NCI-H2081 (cell line): ENCODE results near the gene SCN2A.
A peak's percentile ranks its signal among the peaks of the same experiment; 100 is the strongest.

Experiments
- DNase-seq, 2 experiments: peaks; one replicate each; lab custom pipeline; 2025; lab: John Stamatoyannopoulos, UW

Gene SCN2A

DNA sequence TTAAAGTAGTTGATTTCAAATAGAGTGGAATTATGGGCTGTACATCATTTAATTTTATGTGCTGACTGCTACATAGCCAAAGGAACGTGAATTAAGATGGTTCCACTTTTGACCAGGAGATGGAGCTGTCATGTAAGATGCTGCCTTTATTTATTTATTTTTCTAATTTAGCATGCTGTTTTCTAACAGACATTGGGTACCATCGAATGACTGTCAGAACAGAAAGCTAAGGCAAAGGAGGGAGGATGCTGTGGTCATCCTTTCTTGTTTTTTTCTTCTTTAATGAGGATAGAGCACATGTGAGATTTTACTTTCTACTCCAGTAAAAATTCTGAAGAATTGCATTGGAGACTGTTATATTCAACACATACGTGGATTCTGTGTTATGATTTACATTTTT is at the start of gene SCN2A:
Gene SCN2A (plus strand): TSS at position 185 of the 400 bp plus-strand sequence. CDS start 56,410 bp downstream, outside the sequence.
- DNase-seq: peak; percentile 76 to 84

DNA sequence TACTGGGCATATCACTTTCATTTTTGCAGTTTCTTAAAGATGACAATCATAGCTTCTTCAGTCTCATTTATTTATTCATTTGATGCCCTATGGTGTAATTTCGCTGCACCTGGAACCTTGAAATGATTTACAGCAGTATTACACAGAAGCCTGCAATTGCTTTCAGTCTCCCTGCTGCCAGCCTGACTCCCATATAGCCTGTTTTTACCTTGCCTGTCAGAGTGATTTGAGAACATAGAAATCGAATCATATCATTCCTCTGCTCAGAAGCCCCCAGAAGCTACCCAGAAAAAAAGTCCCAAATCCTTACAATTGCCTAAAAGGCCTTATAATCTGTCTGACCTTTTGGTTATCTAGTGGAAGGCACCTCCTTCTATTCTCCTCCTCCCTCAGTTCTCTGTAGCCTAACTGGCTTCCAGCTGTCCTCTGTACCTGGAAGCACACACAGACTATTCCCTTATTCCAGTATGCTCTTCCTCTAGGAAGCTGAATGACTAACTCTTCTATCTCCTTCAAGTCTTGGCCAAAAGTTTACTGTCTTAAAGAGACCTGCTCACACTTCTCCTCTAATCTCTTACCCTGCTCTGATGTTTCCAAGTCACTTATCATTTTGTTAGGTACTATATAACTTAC is 48.0 kb upstream of the SCN2A start:
- peak; percentile 51 to 89 for DNase-seq

DNA sequence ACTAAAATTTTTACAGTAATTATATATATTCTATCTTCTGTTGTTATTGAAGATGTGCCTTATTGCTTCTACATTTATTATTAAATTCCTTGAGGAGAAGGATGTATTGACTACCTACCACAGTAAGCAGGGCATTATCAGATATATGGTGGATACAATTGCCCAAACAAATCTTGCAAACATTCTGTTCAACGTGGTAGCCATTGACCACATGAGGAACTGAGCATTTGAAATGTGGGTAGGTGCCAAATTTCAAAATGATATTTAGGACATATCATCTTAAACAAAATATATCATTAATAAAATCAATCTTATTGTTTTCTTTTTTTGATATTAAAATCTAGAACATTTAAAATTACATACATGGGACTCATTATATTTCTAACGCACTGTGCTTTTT is 46.5 kb upstream of the SCN2A start:
- DNase-seq: no peak

DNA sequence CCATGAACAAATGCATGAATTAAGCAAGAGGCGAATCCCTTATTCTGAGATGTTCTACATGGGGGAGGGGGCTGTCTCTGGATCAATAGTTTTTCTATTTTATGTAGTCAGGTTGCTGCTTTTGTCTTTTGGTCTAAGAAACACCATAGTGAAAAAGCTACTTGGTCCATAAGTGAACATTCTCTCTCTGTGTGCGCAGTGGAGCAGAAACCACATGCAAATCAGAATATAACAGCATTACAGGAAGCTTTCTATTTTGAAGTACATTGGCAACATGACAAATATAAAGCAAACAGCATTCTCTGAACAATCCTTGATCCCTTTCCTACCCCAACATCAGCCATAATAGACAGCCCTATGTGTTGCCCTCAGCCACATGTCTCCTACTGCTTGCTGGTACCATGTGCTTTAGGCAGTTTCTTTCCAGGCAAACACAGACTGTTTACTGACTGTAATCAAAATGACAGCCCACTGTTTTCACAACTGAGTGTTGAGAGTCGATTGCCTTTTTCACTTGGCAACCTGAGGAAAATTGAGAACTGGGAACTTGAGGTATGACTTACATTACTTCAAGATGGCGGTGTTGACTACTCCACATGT is 45.9 kb upstream of the SCN2A start:
- peak; percentile 90 to 99 for DNase-seq

DNA sequence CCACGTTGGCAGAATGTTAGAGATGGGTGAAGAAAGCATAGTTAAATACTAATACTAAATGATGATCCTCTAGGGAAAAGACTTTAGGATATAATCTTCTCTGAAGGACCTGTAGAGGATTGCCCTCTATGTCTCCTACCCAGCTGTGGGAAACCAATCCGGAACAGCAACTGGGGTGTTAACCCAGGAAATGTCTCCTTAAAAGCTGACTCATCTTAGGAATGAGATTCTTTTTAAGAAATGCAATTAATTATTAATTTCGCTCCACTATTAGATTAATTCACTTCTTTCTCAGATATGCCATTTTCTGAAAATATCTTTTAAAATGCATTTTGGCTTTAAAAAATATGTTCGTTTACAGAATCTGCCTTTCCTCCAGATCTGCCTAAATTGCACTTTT is 42.8 kb upstream of the SCN2A start:
- no peak for DNase-seq

DNA sequence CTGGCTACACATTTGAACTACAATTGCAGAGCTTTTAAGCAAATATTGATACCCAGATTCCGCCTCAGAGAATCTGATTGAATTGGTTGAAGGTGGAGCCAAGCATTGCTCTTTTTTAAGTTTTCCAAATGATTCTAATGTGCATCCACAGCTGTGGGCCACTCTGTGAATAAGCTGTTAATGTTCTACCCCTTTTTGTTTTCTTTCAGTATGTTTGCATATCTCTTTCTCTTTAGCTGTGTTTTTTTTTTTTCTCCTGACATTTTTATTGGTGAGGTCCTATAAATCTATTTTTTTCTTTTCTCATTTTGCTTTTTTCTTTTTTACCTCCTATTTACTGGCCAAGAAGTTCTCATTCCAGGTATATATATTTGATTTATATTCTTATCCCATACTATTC is 41.9 kb upstream of the SCN2A start:
- peak; percentile 66 to 95 for DNase-seq

DNA sequence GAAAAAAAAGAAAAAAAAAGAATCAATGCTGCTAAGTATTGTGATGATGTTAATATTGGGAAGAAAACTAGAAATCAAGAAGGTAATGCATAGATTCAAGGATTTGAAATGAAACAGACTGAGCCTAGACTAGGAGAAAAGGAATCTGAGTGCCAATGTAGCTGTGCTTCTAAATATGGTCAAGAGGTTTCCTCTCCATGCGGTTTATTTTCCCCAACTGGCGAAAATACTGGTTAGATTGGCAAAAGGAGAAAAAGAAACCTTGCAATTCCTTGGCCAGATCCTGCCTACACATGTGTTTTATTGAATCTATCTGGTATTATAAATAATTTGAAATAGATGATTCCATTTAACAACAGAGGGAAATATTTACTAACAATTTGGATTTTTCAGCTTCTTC is 41.0 kb upstream of the SCN2A start:
- peak in 1 of 2 experiments; percentile 52 for DNase-seq

DNA sequence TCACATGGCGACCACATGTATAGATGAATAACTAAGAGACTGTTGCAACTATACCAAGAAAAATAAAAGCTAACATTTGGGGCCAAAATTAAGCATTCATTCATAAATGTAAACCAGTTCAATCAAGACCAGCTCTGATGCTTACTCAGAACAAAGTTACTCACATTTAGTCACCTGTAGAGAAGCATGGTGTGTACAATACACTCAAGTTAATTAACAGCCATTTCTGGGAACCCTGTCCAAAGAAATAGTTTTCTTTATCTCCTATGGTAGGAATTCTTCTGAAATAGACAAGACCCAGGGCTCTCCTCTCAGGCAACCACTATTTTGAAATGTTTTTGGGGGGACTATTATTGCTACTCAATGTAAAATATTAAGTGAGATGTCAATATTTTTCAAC is 37.0 kb upstream of the SCN2A start:
- peak in 1 of 2 experiments; percentile 69 for DNase-seq

DNA sequence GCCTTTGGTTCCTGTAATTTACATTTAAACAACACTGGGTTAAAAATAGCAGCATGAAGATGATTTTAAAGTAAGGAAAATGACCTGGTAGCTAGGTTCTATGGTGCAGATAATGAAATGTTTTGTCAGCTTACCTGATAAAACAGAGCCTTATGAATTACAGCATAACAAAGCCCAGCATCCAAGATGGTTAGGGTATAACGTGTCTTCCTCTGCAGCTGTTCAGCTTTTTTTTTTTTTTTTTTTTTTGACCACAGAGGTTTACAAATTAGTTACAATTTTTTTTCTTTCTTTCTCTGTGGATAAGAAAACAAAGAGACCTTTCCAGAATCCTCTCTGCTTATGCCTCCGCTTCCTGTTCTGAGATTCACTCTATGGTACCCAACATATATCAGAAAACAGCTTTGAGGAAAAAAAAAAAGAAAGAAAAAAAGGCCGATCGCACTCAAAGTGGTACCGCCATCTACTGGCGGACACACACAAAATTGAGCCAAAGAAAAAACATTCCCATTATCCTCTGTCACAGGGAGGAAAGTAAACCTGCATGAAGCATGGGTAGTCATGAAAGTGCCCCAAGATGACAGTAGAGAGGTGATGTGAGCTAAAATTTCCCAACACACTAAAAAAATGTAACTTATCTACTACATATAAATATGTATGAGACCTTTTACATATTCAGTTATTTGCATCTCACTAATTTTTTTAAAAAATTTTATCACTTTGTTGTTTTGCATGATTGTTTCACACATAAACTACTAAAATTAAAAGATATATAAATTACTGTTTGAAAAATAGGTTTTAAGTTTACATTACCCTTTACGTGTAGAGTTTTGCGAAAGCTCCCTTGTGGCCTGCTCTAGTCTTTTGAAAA is 35.3 kb upstream of the SCN2A start, which contains the start of gene SCN3A:
Gene SCN3A (minus strand): TSS at position 362 of the 871 bp plus-strand sequence. CDS start 27,656 bp downstream, outside the sequence.
- DNase-seq: peak; percentile 83 to 92

DNA sequence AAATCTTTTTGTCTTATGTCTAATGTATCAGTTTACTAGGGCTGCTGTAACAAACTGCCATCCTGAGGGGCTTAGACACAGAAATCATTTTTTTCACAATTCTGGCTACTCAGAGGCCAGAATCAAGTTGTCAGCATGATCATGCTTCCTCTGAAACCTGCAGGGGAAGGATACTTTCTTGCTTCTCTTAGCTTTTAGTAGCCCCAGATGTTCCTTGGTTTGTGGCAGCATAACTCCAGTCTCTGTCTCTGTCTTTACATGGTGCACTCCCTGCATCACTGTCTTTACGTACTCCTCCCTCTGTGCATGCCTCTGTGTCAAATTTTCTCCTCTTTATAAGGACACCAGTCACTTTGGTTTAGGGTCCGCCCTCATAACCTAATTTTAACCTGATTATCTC is 33.3 kb upstream of the SCN2A start:
- no peak for DNase-seq

DNA sequence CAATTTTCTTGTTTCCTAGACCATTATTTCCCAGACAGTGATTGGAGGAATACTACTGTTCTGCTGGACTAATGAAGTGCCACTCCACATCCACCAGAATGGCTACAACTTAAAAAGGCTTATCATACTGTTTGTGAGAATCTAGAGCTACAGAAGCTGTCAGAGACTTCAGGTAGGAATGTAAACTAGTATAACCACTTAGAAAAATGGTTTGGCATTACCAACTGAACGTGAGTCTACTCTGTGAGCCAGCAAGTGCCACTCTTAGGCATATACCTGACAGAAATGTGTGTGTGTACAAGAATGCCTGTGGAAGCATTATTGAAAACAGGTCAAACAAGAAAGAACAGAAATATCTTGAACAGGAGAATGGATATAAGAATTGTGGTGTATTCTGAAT is 31.1 kb upstream of the SCN2A start:
- no peak for DNase-seq

DNA sequence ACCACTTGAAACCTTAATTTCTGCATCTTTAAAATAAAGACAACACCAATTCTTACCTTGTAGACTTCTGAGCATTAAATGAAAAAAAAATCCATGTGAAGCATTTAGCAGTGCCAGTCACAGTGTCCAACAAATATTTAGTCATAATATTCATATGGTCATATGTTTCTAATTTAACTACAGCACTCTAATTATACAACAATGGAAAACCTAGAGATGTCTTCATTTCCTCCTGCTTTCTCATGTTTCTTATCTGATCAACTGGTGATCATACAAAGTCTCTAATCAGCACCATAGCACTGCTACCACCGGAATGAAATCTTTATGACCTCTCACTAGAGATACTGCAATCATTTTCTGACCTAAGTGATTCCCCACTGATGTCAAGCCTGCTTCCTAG is 25.1 kb upstream of the SCN2A start:
- DNase-seq: no peak

DNA sequence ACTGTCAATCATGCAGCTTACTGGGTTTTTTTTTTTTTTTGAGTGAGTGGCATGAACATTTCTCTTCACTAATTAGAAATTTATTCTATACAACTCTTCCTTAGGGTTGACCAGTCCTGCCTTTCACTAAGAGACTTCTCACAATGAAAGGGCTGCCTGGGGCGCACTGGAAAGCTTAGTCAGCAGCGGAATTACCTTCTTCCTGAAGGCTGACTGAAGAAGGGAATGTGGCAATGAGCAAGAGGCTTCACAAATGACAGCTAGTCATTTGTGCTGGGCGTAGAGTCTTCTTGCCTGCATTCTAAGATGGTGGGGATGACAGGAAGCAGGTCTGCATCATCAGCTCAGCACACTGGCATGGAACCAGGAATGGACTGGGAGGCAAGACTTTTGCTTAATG is 19.7 kb upstream of the SCN2A start:
- no peak for DNase-seq

DNA sequence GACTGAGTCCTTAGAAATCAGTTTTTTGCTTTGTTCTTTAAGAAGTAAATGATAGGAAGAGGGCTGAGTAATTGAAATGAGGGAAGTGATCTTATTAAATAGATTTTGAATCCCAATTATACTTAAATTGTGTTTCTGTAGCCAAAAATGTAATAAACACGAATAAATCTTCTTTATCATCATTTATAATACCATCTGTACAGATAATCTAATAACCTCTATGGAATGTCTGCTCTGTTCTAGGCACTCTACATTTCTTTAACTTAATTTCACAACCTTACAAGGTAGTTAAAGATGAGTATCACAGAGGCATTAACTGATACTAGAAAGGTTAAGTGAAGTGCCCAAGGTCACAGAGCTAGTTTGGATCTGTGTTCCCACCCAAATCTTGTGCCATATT is 14.3 kb upstream of the SCN2A start:
- DNase-seq: no peak

DNA sequence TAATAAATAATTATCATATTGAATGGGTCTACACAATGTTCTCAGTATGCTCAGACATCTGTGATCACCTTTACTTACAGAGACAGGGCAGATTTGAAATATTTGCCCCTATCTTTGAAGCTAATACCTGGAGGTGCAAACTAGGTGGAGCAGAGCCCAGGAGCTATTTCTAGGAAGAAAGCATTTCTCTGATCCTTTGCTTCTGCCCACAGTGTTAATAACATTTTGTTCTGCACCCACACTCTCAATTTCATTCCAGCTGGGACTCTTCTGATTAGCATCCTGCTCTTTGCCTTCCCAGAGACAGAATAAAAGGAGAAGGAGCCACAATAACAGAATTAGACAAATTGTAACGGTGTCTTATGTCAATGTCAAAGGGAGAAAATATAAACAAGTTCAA is 11.6 kb upstream of the SCN2A start:
- no peak for DNase-seq

DNA sequence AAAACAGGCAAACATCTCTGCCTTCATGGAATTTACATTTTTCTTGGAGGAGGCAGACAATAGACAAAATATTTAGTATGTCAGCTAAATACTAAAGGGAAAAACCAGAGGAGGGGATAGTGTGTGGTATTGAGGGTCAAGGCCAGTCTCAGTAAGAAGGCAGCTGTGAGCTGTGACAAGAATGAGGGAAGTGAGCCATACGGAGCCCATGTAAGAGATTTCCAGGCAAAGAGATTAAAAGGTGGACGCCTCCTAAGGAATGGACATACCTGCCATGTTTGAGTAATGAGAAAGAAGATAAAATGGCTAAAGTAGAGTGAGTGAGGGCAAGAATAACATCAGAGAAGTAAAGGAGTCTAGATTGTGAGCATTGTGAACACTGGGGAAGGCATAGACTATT is 2.2 kb upstream of the SCN2A start:
- no peak for DNase-seq

DNA sequence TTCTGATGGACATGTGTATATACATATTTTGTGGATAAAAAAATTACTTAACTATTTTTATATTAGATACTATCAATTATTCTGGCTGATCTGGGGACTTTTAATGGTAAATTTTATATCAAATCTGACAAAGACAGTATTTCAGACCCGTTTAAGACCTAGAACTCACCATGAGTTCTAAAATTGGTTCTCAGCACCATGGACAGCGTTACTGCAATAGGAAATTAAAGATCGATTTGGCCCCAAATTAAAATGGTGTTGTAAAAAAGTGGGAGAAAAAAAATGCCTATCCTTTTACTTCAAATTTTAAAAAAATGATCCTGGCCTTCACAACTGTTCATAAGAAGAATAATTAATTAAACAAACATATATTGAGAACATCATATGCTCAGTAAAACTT is 919 bp upstream of the SCN2A start:
- DNase-seq: no peak

DNA sequence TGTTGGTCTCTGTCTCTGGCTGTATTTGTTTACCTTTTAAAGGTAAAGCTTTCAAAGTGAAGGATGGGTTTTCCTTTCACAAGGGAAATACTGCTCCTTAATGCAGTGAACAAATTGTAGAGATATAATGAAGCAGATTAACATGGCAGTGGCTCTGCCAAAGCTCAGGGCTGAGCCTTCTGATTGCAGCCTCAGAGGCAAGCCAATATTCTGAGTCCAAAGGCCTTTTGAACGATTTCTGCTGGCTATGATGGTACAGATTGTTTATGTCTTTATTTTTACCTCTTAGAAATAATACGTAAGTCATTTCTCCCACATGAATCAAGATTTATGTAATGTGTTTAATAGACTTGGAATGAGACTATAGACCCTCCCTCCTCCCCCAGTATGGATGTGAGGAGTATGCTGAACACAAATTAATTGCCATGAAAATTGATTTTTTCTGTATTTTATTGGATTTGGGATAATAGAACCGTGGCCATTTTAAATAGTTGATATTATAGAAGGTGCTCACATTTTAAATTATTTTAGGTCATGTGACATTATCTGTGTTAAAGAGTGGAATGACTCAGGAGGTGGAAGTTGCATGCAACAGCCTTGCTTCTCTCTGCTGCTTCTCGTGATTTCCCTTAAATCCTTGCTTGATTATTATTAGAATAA is 772 bp downstream of the SCN2A start:
- DNase-seq: peak in 1 of 2 experiments; percentile 67

DNA sequence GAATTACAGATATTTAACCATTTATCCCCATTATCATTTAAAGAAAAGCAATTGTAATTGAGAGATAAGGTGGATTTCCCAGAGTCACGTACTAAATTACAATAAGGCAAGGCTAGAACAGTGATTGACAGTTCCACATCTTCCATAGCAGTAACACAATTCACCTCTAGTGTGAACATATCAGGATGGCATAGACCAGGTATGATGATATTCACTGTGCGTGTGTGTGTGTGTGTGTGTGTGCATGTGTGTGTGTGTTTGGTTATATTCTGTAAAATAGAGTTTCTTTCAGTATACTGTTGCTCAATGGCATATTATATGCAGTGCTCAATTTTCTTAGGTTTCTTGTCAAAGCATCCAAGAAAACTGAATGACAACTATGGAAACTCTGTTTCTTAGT is 1.7 kb downstream of the SCN2A start:
- peak in 1 of 2 experiments; percentile 60 for DNase-seq

DNA sequence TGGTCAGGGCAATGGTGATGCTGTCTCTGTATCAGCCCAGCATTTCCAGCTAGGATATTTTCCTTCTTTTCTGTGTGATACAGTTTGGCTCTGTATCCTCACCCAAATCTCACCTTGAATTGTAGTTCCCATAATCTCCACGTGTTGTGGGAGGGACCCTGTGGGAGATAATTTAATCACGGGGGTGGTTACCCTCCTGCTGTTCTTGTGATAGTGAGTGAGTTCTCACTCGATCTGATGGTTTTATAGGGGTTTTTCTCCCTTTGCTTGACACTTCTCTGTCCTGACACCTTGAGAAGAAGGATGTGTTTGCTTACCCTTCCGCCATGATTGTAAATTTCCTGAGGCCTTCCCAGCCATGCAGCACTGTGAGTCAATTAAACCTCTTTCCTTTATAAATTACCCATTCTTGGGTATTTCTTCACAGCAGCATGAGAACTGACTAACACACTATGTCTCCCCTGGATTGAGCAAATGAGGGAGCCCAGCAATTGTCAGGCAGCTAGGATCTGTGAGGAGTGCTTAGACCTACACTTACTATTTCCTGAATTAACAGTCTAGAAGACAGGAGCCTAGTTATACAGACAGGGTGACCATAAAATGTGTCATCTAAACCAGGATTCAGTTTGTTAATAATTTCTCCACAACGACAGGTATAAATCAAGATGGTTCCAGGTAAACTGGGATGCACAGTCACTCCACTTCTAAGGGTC is 6.0 kb downstream of the SCN2A start:
- peak; percentile 35 to 71 for DNase-seq

DNA sequence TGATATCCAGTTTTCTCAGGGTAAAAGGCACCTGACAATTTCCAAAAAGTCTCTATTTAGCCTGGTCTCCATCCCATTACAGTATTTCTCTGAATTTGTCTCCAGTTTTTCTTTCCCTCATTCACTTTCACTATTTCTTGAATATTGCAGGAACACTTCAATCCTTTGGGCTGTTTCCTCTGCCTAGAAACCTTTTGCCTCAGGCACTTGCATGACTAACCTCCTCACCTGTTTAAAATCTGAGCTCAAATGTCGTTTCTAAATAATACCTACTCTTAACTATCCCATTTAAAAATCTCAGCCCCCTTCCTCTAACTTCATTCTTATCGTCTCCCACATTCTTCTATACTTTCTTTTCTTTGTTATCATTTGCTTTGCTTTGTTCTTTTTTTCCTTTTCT is 9.0 kb downstream of the SCN2A start:
- DNase-seq: no peak

DNA sequence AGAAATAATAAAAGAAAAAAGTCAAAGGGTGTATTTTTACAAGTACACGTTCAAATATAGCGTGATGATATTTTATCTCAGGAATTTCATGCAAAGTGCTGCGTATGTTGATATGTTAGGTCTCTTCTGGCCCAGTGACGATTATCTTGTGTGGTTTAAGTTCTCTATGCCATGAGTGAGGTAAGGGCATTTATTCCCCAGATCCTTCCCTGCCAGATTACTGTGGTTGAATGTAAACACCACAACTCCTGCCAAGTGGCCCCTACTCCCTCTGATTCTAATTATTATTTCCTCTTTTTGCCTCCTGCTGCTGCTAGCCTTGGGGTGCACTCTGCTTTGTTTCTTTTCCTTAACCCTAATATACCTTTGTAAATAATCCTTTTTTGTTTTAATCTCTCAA is 12.2 kb downstream of the SCN2A start:
- peak; percentile 64 to 88 for DNase-seq
